H9 (cell line): Measurements from ENCODE around the gene LHFPL6. TPM values are rescaled to one million over a fixed set of nuclear protein-coding genes. Genes with fewer than 3 reads are reported as not detected.

ENCODE experiments used
- DNase-seq: peaks from one replicate; pipeline ENCODE4 v3.0.0-alpha.2; 2017
- H2AFZ ChIP-seq: one replicate; pipeline ENCODE4 v1.6.1; 2013; ENCODE audit warnings: mild to moderate bottlenecking, low read length, control low read depth, moderate library complexity
- H2AK5ac ChIP-seq: 2 replicates; pipeline ENCODE4 v1.6.1; 2013; ENCODE audit warnings: low read length, control low read depth, mixed read lengths; ENCODE audit not compliant: insufficient read length
- H2BK120ac ChIP-seq: one replicate; pipeline ENCODE4 v1.6.1; 2013; ENCODE audit warnings: low read depth, mild to moderate bottlenecking, low read length, control low read depth, inconsistent platforms; ENCODE audit not compliant: poor library complexity, severe bottlenecking
- H2BK12ac ChIP-seq: 2 replicates; pipeline ENCODE4 v1.6.1; 2013; ENCODE audit warnings: low read length, control low read depth, mixed read lengths, low read depth; ENCODE audit not compliant: insufficient read length
- H2BK15ac ChIP-seq: 2 replicates; pipeline ENCODE4 v1.6.1; 2013; ENCODE audit warnings: low read depth, low read length, control low read depth
- H2BK20ac ChIP-seq: one replicate; pipeline ENCODE4 v1.6.1; 2013; ENCODE audit warnings: low read depth, mild to moderate bottlenecking, low read length, control low read depth, inconsistent platforms; ENCODE audit not compliant: poor library complexity, severe bottlenecking
- H2BK5ac ChIP-seq: 2 replicates; pipeline ENCODE4 v1.6.1; 2013; ENCODE audit warnings: low read length, control low read depth, mixed read lengths; ENCODE audit not compliant: insufficient read length
- H3K14ac ChIP-seq: 2 replicates; pipeline ENCODE4 v1.6.1; 2013; ENCODE audit warnings: low read length, control low read depth; ENCODE audit not compliant: insufficient read depth
- H3K18ac ChIP-seq: 2 replicates; pipeline ENCODE4 v1.6.1; 2013; ENCODE audit warnings: low read depth, mild to moderate bottlenecking, mixed read lengths, low read length, control low read depth; ENCODE audit not compliant: insufficient read length
- H3K23ac ChIP-seq: 2 replicates; pipeline ENCODE4 v1.6.1; 2013; ENCODE audit warnings: low read length, control low read depth, mixed read lengths, low read depth; ENCODE audit not compliant: insufficient read length
- H3K23me2 ChIP-seq: 2 replicates; pipeline ENCODE4 v1.6.1; 2013; ENCODE audit warnings: low read depth, mild to moderate bottlenecking, mixed read lengths, low read length, control low read depth; ENCODE audit not compliant: insufficient read length, poor library complexity, severe bottlenecking
- H3K27ac ChIP-seq: 2 replicates; pipeline ENCODE4 v1.5.1; 2013; ENCODE audit warnings: low read length, control low read depth, mixed read lengths, low read depth; ENCODE audit not compliant: insufficient read length
- H3K27me3 ChIP-seq: 2 replicates; pipeline ENCODE4 v1.6.1; 2013; ENCODE audit warnings: low read length, control low read depth, inconsistent platforms; ENCODE audit not compliant: insufficient read depth
- H3K4ac ChIP-seq: 2 replicates; pipeline ENCODE4 v1.6.1; 2013; ENCODE audit warnings: low read depth, mild to moderate bottlenecking, control low read depth, inconsistent platforms, low read length, moderate library complexity
- H3K4me1 ChIP-seq: 2 replicates; pipeline ENCODE4 v1.6.1; 2013; ENCODE audit warnings: low read length, control low read depth, inconsistent platforms; ENCODE audit not compliant: insufficient read depth
- H3K4me2 ChIP-seq: 2 replicates; pipeline ENCODE4 v1.6.1; 2013; ENCODE audit warnings: low read length, control low read depth, mixed read lengths; ENCODE audit not compliant: insufficient read length, insufficient read depth
- H3K56ac ChIP-seq: 2 replicates; pipeline ENCODE4 v1.6.1; 2013; ENCODE audit warnings: low read depth, mild to moderate bottlenecking, mixed read lengths, low read length, control low read depth; ENCODE audit not compliant: insufficient read length
- H3K79me1 ChIP-seq: 2 replicates; pipeline ENCODE4 v1.6.1; 2013; ENCODE audit warnings: low read depth, mild to moderate bottlenecking, moderate library complexity, low read length, control low read depth, inconsistent platforms; ENCODE audit not compliant: insufficient read depth, poor library complexity, severe bottlenecking
- H3K79me2 ChIP-seq: 2 replicates; pipeline ENCODE4 v1.6.1; 2013; ENCODE audit warnings: low read length, control low read depth, inconsistent platforms; ENCODE audit not compliant: insufficient read depth
- H3K9ac ChIP-seq: 2 replicates; pipeline ENCODE4 v1.6.1; 2013; ENCODE audit warnings: low read length, control low read depth, mixed read lengths; ENCODE audit not compliant: insufficient read length; ENCODE audit errors: extremely low read depth
- H3K9me3 ChIP-seq: one replicate; pipeline ENCODE4 v1.6.1; 2013; ENCODE audit warnings: low read depth, low read length, inconsistent platforms; ENCODE audit not compliant: control insufficient read depth
- H3T11ph ChIP-seq: one replicate; pipeline ENCODE4 v1.6.1; 2013; ENCODE audit warnings: mild to moderate bottlenecking, low read length, control low read depth, inconsistent platforms
- H4K20me1 ChIP-seq: one replicate; pipeline ENCODE4 v1.6.1; 2013; ENCODE audit not compliant: control insufficient read depth, insufficient read length, insufficient read depth
- H4K5ac ChIP-seq: 2 replicates; pipeline ENCODE4 v1.6.1; 2013; ENCODE audit warnings: low read depth, mild to moderate bottlenecking, mixed read lengths, low read length, control low read depth; ENCODE audit not compliant: insufficient read length
- H4K8ac ChIP-seq: replicated peaks from 2 replicates; pipeline ENCODE4 v1.6.1; 2013; ENCODE audit warnings: low read length, control low read depth, mixed read lengths, low read depth; ENCODE audit not compliant: insufficient read length
- H4K91ac ChIP-seq: 2 replicates; pipeline ENCODE4 v1.6.1; 2013; ENCODE audit warnings: low read depth, mild to moderate bottlenecking, moderate library complexity, mixed read lengths, low read length, control low read depth; ENCODE audit not compliant: insufficient read length
- H3K27ac Mint-ChIP-seq, 3 experiments: 2 replicates in 2 of 3; 3 replicates in 1 of 3; pipeline ENCODE4 v1.8.0; 2020 to 2021; ENCODE audit warnings: mixed read lengths in 3 of 3, mild to moderate bottlenecking in 1 of 3, moderate library complexity in 1 of 3
- H3K27me3 Mint-ChIP-seq: 2 replicates; pipeline ENCODE4 v1.8.0; 2021; ENCODE audit warnings: low read depth, mild to moderate bottlenecking, moderate library complexity, mixed read lengths
- H3K36me3 Mint-ChIP-seq, 3 experiments: 2 replicates in 2 of 3; 3 replicates in 1 of 3; pipeline ENCODE4 v1.8.0; 2020 to 2021; ENCODE audit warnings: low read depth in 3 of 3, mixed read lengths in 3 of 3; ENCODE audit not compliant: insufficient read depth in 1 of 3
- H3K4me1 Mint-ChIP-seq, 2 experiments: 2 replicates each; pipeline ENCODE4 v1.8.0; 2020; ENCODE audit warnings: mixed read lengths in 2 of 2
- H3K4me3 Mint-ChIP-seq, 2 experiments: 2 replicates in 1 of 2; 3 replicates in 1 of 2; pipeline ENCODE4 v1.8.0; 2020 to 2021; ENCODE audit warnings: mild to moderate bottlenecking in 2 of 2, mixed read lengths in 2 of 2, moderate library complexity in 1 of 2
- H3K9me3 Mint-ChIP-seq, 2 experiments: 2 replicates in 1 of 2; 3 replicates in 1 of 2; pipeline ENCODE4 v1.8.0; 2020; ENCODE audit warnings: mild to moderate bottlenecking in 2 of 2, mixed read lengths in 2 of 2, moderate library complexity in 1 of 2
- WGBS: extraction: QIAGEN DNeasy Blood & Tissue Kit; methylation state at CpG from one replicate; pipeline ENCODE4 v1.1.7; 2013; ENCODE audit warnings: missing lambda C conversion rate, low lambda C conversion rate, mixed read lengths; ENCODE audit not compliant: insufficient read length; ENCODE audit errors: extremely low coverage; 5-methylcytosine and 5-hydroxymethylcytosine counted together
- total RNA-seq: library from RNA; stranded (reverse); gene quantifications from 2 replicates; pipeline ENCODE4 v1.2.1, GENCODE V29; 2021
- TF ChIP-seq, protein P1 (sequence below): fragments of 200-600 bp; sonication (generic); conservative IDR thresholded peaks from 3 replicates; pipeline ENCODE4 v1.8.0; 2021; ENCODE audit warnings: antibody characterized with exemption, mild to moderate bottlenecking

Gene LHFPL6
- total RNA-seq, 1 experiment from 2014 or later = 3.5 TPM

DNA sequence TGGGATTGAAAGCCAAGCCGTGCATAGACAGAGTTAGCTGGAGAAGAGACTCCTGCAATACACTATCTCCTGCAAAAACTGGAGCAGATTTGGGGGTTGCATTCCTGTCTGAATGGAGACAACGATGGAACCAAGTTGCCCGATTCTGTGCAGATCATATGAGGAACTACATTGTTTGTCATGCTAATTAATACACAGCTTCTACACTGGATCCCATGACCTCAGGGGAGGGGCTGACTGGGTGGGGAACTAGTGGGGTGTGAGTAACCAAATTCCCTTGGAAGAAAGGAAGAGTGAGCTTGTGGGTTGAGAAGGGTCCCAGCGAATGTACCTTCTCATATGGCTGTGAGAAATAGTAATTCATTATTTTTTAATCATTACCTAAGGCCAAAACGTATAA, 214.0 kb downstream of the LHFPL6 start:
- TF ChIP-seq, protein P1, sequence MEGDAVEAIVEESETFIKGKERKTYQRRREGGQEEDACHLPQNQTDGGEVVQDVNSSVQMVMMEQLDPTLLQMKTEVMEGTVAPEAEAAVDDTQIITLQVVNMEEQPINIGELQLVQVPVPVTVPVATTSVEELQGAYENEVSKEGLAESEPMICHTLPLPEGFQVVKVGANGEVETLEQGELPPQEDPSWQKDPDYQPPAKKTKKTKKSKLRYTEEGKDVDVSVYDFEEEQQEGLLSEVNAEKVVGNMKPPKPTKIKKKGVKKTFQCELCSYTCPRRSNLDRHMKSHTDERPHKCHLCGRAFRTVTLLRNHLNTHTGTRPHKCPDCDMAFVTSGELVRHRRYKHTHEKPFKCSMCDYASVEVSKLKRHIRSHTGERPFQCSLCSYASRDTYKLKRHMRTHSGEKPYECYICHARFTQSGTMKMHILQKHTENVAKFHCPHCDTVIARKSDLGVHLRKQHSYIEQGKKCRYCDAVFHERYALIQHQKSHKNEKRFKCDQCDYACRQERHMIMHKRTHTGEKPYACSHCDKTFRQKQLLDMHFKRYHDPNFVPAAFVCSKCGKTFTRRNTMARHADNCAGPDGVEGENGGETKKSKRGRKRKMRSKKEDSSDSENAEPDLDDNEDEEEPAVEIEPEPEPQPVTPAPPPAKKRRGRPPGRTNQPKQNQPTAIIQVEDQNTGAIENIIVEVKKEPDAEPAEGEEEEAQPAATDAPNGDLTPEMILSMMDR = no peak

More for the DNA sequence above, 214.0 kb downstream of the LHFPL6 start:
- Histone ChIP-seq H2AK5ac (no peak overlapping the region), H4K20me1 (no peaks in the 10 kb centered on the region), H3K27me3 (peaks cover 60% of the 10 kb centered on the region), H3K4me2 (no peak overlapping the region), H3K18ac (no peak overlapping the region), H2BK5ac (no peak overlapping the region), H3K14ac (no peak overlapping the region), H2BK12ac (no peak overlapping the region), H2BK20ac (no peak overlapping the region), H3K4me1 (no peaks in the 10 kb centered on the region; the same call in 1 of the 2 replicates), H2AFZ (no peak overlapping the region), H3K79me2 (no peaks in the 10 kb centered on the region), H3K79me1 (no peaks in the 10 kb centered on the region), H3K23me2 (no peaks in the 10 kb centered on the region), H3K27ac (no peak overlapping the region), H3K23ac (no peak overlapping the region), H4K91ac (no peak overlapping the region), H2BK15ac (no peak overlapping the region), H2BK120ac (no peak overlapping the region), H4K5ac (no peak overlapping the region), H3K9me3 (no peaks in the 10 kb centered on the region), H4K8ac (no peak overlapping the region), H3T11ph (no peak overlapping the region), H3K9ac (no peak overlapping the region), H3K4ac (no peak overlapping the region), H3K56ac (no peak overlapping the region)
- DNase-seq = no peak
- WGBS = no CpG with 5 or more reads among the region's 5 CpGs
- Mint-ChIP-seq H3K9me3 (peaks cover 0 to 3% of the 10 kb centered on the region in 2 experiments; a peak in 2 of 5 replicates), H3K36me3 (no peaks in the 10 kb centered on the region), H3K4me1 (peaks cover 19 to 23% of the 10 kb centered on the region in 2 experiments), H3K27me3 (peaks cover 100% of the 10 kb centered on the region), H3K27ac (no peak overlapping the region), H3K4me3 (no peak overlapping the region)
